ENCODE results near the gene RRP9.

The RRP9 gene

DNA sequence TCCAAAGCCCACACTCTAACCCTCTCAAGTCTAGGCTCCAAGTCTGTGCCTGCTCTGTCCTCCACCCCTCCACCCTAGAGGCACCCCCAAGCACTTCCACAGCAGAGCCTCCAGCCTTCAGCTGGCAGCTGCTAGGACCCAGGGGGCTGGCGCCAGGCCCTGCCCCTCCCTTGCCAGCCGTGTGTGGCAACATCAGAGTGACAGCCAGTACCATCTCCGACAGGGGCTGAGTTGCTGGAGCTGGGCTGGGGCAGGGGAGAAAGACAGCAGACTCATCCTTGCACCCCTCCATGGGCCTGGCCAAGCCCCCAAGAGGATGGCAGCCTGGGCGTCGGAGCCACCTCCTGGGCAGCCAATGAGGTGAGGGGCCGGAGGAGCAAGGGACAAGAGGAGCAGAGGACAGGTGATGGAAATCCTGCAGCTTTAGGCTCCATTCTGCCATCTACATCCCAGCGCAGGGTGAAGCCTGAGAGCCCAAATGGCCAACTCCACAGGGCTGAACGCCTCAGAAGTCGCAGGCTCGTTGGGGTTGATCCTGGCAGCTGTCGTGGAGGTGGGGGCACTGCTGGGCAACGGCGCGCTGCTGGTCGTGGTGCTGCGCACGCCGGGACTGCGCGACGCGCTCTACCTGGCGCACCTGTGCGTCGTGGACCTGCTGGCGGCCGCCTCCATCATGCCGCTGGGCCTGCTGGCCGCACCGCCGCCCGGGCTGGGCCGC, 13.6 kb upstream of the RRP9 start, which contains the start of gene GPR62:
TSS of gene GPR62 (plus strand) at position 207 of the 718 bp plus-strand sequence. CDS start at position 479, 272 bp downstream.
- no peak for DNase-seq

GRCh38 chr3:51954713-51955112, 13.0 kb upstream of the RRP9 start:
- DNase-seq: no peak

GRCh38 chr3:51954105-51954504, 12.4 kb upstream of the RRP9 start:
- DNase-seq: no peak

- no peak for DNase-seq
Observed at GRCh38 chr3:51953445-51953844, 11.7 kb upstream of the RRP9 start.

GRCh38 chr3:51950899-51951298, 9.2 kb upstream of the RRP9 start:
- DNase-seq: no peak

DNA sequence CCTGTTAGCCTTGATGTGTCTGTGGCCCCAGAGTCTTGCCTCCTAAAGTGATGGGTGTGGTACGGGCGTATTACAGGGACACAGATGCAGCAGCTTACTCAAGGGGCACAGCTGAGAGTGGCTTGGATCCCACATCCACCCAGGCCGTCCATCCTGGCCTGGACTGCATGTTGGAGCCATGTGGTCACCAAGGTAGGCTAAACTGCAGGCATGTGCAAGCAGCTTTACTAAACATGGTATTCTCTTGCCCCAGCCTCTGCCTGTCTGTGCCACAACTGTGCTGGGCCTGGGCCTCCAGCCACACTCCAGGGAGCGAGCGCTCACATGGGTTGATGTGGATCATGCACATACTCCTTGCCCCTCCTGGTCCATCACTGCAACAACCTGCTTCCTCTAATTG, 7.4 kb upstream of the RRP9 start:
- DNase-seq: no peak

DNA sequence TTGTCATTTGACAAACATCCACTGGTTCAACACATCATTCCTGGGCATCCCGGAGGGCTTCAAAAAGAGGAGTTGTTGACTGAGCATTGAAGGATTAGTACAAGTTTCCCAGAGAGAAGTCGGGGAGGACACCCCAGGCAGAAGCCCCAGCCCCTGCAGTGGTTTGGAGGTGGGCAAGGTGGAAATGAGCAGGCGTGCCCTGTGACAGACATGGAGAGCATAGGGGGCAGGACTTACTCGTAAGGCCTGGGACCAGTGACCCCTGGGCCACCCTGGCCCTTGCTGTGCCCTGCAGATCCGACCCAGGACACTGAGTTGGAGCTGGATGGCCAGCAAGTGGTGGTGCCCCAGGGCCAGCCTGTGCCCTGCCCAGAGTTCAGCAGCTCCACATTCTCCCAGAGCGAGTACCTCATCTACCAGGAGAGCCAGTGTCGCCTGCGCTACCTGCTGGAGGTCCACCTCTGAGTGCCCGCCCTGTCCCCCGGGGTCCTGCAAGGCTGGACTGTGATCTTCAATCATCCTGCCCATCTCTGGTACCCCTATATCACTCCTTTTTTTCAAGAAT, 6.4 kb upstream of the RRP9 start:
- DNase-seq: no peak

GRCh38 chr3:51947215-51947900, 5.7 kb upstream of the RRP9 start:
- no peak for DNase-seq

DNA sequence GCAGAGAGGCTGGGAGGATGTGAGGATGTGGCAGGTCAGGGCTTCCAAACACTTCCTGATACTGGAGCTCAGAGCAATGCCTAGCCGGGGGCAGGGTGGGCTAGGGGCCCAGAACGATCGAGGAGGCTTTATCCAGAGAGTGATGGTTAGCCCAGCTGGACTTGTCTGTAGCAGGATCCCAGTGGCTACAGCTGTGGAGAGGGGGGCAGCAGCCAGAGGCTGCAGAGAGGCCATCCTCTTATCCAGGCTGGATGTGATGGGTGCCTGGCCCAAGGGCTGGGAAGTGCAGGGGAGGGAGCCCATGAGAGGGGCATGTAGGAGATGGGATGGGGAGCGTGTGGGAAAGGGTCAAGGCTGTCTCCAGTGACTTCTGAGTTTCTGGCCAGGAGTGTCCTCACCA, 5.1 kb upstream of the RRP9 start:
- DNase-seq: no peak

DNA sequence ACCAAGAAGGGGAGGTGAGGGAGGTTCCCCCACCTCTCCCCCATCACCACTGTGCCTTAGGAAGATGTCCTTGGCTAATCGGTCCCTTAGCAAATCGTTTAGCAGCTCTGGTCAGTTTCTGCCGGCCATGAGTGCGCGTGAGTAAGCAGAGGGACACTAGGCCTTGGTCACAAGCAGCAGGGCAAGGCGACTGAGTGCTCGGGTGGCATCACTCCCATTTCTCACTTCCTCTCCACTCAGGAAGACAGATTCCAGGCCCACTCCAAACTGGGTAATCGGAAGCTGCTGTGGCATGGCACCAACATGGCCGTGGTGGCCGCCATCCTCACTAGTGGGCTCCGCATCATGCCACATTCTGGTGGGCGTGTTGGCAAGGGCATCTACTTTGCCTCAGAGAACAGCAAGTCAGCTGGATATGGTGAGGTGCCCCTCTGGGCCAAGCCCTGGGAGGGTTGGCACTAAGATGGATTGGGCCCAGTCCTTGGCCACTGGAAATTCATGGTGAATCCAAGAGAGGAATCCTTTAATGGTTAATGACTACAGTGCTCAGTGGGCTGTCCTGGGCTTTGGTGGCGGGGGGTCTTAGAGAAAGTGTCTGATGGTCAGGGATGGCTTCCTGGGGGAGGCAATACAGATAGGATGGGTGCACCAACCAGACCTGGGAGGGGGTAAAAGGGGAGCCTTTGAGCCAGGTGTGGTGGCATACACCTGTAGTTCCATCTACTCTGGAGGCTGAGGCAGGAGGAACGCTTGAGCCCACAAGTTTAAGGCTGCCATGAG, 4.4 kb upstream of the RRP9 start:
- no peak for DNase-seq

DNA sequence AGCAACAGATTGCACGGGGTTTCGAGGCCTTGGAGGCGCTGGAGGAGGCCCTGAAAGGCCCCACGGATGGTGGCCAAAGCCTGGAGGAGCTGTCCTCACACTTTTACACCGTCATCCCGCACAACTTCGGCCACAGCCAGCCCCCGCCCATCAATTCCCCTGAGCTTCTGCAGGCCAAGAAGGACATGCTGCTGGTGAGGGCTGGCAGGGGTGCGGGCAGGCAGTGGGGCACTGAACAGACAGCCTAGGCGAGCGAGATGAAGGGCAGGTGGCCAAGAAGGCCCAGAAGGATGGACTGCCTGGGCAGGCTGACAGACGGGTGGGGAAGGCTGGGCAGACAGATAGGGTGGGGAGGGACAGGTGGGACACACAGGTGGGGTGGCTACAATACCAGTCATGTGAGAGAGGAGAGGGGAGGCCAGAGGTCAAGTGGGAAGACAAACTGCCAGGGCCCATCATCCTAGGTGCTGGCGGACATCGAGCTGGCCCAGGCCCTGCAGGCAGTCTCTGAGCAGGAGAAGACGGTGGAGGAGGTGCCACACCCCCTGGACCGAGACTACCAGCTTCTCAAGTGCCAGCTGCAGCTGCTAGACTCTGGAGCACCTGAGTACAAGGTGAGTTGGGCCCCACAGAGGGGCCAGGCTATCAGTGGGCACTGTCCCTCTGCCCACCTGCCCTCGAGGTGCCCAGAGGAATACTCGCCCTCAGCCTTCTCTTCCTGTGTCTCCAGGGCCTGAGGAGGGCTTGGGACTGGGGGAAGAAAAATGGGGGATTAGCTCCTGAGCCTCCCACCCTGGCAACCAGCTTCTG, 3.5 kb upstream of the RRP9 start:
- DNase-seq: no peak

DNA sequence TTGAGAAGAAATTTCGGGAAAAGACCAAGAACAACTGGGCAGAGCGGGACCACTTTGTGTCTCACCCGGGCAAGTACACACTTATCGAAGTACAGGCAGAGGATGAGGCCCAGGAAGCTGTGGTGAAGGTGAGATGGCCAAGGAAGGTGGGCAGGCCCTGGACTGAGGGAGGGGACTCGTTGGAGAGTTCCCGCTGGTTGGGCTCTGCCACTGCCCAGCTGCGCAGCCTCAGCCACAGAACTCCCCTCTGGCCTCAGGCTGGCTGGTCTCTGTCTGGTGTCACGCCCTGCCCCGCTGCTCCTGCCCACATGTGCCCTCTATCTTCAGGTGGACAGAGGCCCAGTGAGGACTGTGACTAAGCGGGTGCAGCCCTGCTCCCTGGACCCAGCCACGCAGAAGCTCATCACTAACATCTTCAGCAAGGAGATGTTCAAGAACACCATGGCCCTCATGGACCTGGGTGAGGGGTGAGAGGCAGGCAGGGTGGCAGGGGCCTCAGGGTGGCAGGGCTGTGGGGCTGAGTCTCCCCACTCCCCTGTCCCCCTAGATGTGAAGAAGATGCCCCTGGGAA, 2.8 kb upstream of the RRP9 start:
- no peak for DNase-seq

GRCh38 chr3:51943451-51944391, 2.0 kb upstream of the RRP9 start:
- no peak for DNase-seq

GRCh38 chr3:51942603-51943450, 1.1 kb upstream of the RRP9 start:
- no peak for DNase-seq

- DNase-seq: no peak
Observed at GRCh38 chr3:51941463-51941797, 274 bp downstream of the RRP9 start.

- DNase-seq: no peak
Observed at GRCh38 chr3:51940648-51941462, 849 bp downstream of the RRP9 start.

DNA sequence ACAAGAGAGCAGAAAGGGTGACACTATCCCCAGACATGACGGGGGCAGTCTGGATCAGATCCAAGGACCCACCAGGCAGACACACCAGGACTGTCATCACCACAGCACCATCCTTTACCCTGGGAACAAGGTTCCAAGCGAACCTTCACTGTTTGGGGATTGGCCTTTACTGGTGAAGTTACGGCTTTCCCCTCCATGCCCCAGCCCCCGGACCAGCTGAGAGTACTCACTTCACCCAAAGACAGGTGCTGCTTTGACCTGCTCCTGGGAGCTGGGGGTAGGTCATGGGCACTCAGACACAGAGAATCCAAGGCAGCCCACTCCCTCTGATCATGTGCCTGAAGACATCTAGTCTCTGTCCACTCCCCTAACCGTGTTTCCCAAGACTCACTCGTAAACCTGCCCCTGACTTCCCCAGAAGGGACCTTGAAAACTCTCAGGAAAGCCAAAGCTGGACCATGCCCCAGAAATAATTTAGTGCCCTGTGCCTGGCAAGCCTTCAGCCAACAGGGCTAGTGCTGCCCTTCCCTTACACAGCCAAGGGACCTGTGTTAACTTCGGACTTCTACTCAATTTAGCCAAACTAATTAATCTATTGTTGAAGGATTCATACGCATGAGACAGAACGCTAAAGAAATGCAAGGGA, 2.8 kb downstream of the RRP9 start:
- DNase-seq: no peak

DNA sequence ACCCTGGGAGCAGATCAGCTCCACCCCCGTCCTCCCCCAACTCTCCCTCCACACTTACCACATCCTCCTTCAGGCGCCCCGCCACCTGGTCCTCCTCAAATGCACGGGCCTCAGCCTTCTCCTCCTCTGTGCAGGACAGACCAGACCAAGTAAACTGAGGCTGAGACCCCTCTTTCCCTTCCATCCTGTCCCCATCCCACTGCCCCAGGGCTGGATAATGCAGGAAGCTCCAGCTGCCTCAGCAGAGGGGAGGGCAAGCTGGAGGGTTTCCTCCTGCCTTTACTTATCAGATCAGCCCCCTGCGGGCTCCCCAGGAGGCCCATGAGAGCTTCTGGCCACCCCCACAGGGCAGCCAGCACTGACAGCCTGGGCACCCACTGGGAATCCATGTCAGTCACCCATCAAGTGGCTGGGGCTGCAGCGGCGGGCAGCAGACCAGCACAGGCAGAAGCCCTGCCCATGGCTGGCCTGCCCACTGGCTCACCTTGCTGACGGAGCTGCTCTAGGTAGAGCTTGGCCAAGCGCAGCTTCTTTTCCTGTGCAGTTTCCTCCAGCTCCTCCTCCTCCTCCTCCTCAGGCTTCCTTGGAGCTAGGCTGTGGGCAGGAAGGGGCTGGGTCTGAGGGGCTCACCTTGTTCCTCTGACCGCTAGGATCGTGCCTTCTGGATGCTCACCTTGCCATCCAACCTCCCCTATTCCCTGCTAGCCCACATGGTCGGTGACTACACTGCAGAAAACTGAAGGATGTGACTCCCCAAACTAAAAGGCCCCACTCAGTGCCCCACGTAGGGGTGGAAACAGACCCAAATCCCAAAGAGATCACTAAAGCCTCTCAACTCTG, 3.9 kb downstream of the RRP9 start:
- DNase-seq: no peak
